HG02588 (cell line): ENCODE data around the gene RRP1B.
"Not testable (repeated sequence)": the region's sequence is repeated elsewhere in the genome, so short reads cannot be mapped to it uniquely, and the experiment has no call there.

Source experiments
- ATAC-seq: cut with Tn5 transposase; IDR thresholded peaks from one replicate; pipeline ENCODE4 v1.9.1; 2021; ENCODE audit warnings: mild to moderate bottlenecking, moderate library complexity; ENCODE audit not compliant: unreplicated experiment

RRP1B gene

GRCh38 chr21:43639470-43640353 is 19.6 kb upstream of the RRP1B start:
- no peak for ATAC-seq

- no peak for ATAC-seq
Observed at GRCh38 chr21:43640400-43640799, 19.0 kb upstream of the RRP1B start.

- ATAC-seq = no peak
Observed at GRCh38 chr21:43643193-43643592, 16.2 kb upstream of the RRP1B start.

GRCh38 chr21:43644071-43644470 is 15.3 kb upstream of the RRP1B start:
- no peak for ATAC-seq

- ATAC-seq = no peak
Observed at GRCh38 chr21:43644609-43645008, 14.8 kb upstream of the RRP1B start.

- ATAC-seq = no peak
Observed at GRCh38 chr21:43645136-43645891, 14.0 kb upstream of the RRP1B start.

- no peak for ATAC-seq
Observed at GRCh38 chr21:43645976-43646375, 13.4 kb upstream of the RRP1B start.

- no peak for ATAC-seq
Observed at GRCh38 chr21:43646550-43647260, 12.7 kb upstream of the RRP1B start.

- no peak for ATAC-seq
Observed at GRCh38 chr21:43648171-43648570, 11.2 kb upstream of the RRP1B start.

- not testable (repeated sequence) for ATAC-seq
Observed at GRCh38 chr21:43651926-43652325, 7.4 kb upstream of the RRP1B start.

- no peak for ATAC-seq
Observed at GRCh38 chr21:43652616-43653015, 6.7 kb upstream of the RRP1B start.

GRCh38 chr21:43653626-43654025 is 5.7 kb upstream of the RRP1B start:
- no peak for ATAC-seq

- ATAC-seq = no peak
Observed at GRCh38 chr21:43654806-43655489, 4.4 kb upstream of the RRP1B start.

- no peak for ATAC-seq
Observed at GRCh38 chr21:43657355-43658087, 1.8 kb upstream of the RRP1B start.

- no peak for ATAC-seq
Observed at GRCh38 chr21:43658088-43658741, 1.1 kb upstream of the RRP1B start.

- ATAC-seq = no peak
Observed at GRCh38 chr21:43658769-43659135, 608 bp upstream of the RRP1B start.

GRCh38 chr21:43662286-43662685 is 2.9 kb downstream of the RRP1B start:
- no peak for ATAC-seq

GRCh38 chr21:43663033-43663432 is 3.7 kb downstream of the RRP1B start:
- ATAC-seq = no peak

- no peak for ATAC-seq
Observed at GRCh38 chr21:43664358-43664757, 5.0 kb downstream of the RRP1B start.

GRCh38 chr21:43665879-43666278 is 6.5 kb downstream of the RRP1B start:
- ATAC-seq = no peak
